Lower leg skin (tissue), 3 donors: ENCODE data around the gene MAP9.

Experiments used
- POLR2A ChIP-seq, 2 donors: fragments of 450-650 bp; IDR thresholded peaks; one replicate each; pipeline ENCODE4 v1.6.1; 2016 to 2017; ENCODE audit warnings: antibody characterized with exemption in 2 of 2, mild to moderate bottlenecking in 1 of 2, moderate library complexity in 1 of 2
- TF ChIP-seq, protein P1 (sequence below), 3 donors: fragments of 450-650 bp; IDR thresholded peaks; one replicate each; pipeline ENCODE4 v1.5.1; 2016; ENCODE audit warnings: antibody characterized with exemption in 3 of 3, mild to moderate bottlenecking in 3 of 3, moderate library complexity in 2 of 3

DNA sequence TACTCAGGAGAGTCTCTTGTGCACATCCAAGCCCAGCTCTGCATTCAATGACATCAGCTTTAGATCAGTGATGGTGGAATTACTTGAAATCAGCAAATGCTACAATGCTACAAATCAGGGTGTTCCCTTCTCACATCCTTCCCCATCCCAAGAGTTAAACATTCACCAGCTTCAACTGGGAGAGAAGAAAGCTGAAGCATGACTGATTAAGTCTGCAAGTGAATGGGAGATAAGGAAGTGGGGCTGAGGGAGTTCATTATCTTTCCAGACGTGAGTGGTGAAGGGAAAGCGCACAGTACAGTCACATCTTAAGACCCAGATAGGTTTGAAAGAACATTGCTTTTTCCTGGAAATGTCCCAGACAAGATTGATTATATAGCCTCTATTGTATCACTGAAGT lies 26.2 kb upstream of the MAP9 start:
- TF ChIP-seq, protein P1, sequence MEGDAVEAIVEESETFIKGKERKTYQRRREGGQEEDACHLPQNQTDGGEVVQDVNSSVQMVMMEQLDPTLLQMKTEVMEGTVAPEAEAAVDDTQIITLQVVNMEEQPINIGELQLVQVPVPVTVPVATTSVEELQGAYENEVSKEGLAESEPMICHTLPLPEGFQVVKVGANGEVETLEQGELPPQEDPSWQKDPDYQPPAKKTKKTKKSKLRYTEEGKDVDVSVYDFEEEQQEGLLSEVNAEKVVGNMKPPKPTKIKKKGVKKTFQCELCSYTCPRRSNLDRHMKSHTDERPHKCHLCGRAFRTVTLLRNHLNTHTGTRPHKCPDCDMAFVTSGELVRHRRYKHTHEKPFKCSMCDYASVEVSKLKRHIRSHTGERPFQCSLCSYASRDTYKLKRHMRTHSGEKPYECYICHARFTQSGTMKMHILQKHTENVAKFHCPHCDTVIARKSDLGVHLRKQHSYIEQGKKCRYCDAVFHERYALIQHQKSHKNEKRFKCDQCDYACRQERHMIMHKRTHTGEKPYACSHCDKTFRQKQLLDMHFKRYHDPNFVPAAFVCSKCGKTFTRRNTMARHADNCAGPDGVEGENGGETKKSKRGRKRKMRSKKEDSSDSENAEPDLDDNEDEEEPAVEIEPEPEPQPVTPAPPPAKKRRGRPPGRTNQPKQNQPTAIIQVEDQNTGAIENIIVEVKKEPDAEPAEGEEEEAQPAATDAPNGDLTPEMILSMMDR (IDR thresholded peaks at IDR 0.05) = no peak
- TF ChIP-seq POLR2A (IDR thresholded peaks at IDR 0.05) = no peak
